ENCODE measurements around the gene DISP1.

Gene DISP1, protein sequence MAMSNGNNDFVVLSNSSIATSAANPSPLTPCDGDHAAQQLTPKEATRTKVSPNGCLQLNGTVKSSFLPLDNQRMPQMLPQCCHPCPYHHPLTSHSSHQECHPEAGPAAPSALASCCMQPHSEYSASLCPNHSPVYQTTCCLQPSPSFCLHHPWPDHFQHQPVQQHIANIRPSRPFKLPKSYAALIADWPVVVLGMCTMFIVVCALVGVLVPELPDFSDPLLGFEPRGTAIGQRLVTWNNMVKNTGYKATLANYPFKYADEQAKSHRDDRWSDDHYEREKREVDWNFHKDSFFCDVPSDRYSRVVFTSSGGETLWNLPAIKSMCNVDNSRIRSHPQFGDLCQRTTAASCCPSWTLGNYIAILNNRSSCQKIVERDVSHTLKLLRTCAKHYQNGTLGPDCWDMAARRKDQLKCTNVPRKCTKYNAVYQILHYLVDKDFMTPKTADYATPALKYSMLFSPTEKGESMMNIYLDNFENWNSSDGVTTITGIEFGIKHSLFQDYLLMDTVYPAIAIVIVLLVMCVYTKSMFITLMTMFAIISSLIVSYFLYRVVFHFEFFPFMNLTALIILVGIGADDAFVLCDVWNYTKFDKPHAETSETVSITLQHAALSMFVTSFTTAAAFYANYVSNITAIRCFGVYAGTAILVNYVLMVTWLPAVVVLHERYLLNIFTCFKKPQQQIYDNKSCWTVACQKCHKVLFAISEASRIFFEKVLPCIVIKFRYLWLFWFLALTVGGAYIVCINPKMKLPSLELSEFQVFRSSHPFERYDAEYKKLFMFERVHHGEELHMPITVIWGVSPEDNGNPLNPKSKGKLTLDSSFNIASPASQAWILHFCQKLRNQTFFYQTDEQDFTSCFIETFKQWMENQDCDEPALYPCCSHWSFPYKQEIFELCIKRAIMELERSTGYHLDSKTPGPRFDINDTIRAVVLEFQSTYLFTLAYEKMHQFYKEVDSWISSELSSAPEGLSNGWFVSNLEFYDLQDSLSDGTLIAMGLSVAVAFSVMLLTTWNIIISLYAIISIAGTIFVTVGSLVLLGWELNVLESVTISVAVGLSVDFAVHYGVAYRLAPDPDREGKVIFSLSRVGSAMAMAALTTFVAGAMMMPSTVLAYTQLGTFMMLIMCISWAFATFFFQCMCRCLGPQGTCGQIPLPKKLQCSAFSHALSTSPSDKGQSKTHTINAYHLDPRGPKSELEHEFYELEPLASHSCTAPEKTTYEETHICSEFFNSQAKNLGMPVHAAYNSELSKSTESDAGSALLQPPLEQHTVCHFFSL (N-terminal part only)

GRCh38 chr1:222814536-222815439 is at the start of gene DISP1:
Gene DISP1 (plus strand): TSS chr1:222815039. CDS start chr1:222942824, 127,785 bp downstream.
- peak; percentile 60 for DNase-seq (ENCODE audit: low read depth)

GRCh38 chr1:222767152-222767571 is 47.7 kb upstream of the DISP1 start:
- no peak for DNase-seq (ENCODE audit: low read depth)

DNA sequence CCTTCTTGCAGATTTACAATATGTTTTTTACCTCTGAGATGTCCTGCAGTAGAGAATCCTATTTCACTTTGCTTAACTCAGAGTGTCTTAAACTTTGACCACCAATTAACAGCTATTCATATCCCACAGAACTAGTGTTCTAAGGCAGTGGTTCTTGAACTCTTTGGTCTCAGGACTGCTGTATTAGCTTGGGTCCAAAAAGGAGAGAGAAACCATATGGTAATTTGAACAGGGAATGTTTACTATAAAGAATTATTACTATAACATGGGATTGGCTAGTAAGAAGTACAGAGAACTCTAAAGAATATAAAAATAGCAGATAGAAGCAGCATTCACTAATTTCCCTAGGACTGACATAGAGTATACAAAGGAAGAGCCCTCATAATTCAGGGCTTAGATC is 46.2 kb upstream of the DISP1 start:
- no peak for DNase-seq (ENCODE audit: low read depth)

- DNase-seq (ENCODE audit: low read depth) = no peak
Observed at GRCh38 chr1:222769181-222769580, 45.7 kb upstream of the DISP1 start.

DNA sequence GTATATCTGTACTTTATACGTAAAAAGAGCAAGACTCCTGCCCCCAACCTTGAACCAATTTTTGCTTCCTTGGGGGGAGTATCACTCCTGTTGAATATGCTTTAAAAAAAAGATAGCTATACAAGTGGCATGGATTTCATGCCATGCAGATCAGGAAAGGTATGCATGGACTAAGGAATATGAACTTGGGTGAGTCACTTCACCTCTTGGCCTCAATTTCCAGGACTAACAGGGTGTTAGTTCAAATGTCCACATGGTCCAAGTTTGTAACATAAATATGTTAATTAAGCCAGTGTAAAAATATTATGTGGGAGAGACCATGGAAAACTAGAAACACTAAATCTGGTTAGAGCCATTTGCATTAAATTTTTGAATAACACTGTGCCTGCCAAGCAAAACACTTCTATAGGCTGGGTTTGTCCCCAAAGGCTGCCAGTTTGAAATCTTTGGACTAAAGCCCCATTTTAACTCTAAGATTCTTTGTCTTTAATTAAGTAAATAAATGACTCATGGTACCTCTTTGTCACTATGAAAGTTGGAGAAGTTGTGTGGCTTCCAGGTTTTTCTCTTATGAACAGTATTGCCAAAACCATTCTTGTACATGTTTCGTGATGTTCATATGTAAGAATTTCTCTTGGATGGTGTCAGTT is 44.7 kb upstream of the DISP1 start:
- DNase-seq (ENCODE audit: low read depth) = no peak

- no peak for DNase-seq (ENCODE audit: low read depth)
Observed at GRCh38 chr1:222772996-222773379, 41.9 kb upstream of the DISP1 start.

DNA sequence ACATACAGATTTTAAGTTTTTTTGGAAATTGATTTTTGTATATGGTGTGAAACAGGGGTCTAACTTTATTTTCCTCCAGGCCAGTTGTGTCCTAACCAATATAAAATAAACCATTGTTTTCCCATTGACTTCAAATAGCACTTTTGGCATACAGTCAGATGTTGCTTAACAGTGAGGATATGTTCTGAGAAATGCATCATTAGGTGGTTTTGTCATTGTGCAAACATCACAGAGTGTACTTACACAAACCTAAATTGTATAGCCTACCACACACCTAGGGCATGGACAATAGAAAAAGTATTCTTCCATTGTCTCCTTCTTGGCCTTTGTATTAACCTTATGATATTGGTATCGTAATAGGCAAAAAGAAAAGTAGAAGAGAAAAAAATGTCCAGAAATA is 37.4 kb upstream of the DISP1 start:
- DNase-seq (ENCODE audit: low read depth) = no peak

DNA sequence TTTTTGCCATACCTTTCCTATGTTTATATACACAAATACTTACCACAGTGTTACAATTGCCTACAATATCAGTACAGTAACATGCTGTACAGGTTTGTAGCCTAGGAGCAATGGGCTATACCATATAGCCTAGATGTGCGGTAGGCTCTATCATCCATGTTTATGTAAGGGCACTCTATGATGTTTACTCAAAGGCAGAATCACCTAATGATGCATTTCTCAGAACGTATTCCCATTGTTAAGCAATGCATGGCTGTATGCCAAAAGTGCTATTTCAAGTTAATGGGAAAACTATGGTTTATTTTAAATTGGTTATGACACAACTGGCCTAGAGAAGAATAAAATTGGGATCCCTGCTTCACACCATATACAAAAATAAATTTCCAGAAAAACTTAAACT is 36.9 kb upstream of the DISP1 start:
- DNase-seq (ENCODE audit: low read depth) = no peak

DNA sequence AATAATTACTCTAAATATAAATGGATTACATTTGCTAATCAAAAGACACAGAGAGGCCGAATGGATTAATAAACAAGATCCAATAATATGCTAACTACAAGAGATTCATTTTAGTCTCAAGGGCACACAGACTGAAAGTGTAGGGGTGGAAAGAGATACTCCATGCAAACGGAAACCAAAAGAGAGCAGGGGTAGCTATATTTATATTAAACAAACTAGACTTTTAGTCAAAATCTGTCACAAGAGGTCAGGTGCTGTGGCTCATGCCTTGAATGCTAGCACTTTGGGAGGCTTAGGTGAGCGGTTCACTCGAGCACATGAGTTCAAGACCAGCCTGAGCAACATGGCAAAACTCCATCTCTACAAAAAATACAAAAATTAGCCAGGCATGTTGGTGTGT is 33.6 kb upstream of the DISP1 start:
- no peak for DNase-seq (ENCODE audit: low read depth)

DNA sequence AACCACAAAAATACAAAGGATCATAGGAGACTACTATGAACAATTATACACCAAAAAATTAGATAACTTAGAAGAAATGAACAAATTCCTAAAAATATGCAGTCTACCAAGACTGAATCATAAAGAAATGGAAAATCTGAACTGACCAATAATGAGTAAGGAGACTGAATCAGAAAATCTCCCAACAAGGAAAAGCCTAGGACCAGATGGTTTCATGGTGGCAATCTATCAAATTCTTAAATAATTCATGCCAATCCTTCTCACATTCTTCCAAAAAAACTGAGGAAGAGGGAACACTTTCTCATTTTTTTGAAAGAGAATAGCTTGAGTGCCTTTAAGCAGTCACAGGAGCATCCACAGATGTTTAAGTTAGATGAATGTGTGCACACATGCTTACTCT is 31.8 kb upstream of the DISP1 start:
- no peak for DNase-seq (ENCODE audit: low read depth)

DNA sequence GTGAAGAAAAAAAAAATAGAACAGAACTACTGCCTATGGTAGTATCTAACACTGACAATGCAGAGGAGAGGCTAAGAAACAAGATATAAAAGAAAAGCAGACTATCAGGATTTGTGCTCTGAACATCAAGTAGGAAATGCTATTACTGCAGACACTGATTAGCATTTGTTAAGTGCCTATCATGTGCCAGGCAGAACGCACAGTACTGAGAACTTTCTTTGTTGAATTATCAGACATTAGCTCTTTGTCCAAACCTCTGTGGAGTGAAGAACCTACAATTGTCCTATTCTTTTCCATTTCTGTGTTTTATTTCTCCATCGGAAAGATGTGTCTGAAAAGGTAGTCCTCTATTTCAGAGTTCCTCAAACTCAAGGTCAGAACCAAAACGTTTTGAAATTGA is 30.5 kb upstream of the DISP1 start:
- no peak for DNase-seq (ENCODE audit: low read depth)

DNA sequence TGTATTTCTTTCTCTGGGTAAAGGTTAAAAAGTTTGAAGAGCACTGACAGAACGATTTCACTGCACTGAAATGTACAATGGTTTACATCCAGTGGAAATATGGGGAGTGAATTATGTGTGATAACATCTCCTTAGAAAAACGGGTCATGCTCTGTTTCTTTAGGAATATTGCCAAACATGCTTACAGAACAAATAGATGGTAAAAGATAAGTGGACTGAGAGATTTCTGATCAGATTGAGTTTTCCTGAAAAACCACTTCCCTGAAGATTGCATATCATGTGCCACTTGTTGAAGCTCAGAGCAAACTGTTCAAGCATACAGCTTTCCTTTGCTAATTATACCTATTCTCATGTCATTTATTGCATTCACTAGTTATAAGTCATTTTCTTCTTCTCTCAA is 29.9 kb upstream of the DISP1 start:
- DNase-seq (ENCODE audit: low read depth) = no peak

- DNase-seq (ENCODE audit: low read depth) = no peak
Observed at GRCh38 chr1:222785529-222785928, 29.3 kb upstream of the DISP1 start.

GRCh38 chr1:222786121-222786520 is 28.7 kb upstream of the DISP1 start:
- DNase-seq (ENCODE audit: low read depth) = no peak

- DNase-seq (ENCODE audit: low read depth) = no peak
Observed at GRCh38 chr1:222787729-222788128, 27.1 kb upstream of the DISP1 start.

DNA sequence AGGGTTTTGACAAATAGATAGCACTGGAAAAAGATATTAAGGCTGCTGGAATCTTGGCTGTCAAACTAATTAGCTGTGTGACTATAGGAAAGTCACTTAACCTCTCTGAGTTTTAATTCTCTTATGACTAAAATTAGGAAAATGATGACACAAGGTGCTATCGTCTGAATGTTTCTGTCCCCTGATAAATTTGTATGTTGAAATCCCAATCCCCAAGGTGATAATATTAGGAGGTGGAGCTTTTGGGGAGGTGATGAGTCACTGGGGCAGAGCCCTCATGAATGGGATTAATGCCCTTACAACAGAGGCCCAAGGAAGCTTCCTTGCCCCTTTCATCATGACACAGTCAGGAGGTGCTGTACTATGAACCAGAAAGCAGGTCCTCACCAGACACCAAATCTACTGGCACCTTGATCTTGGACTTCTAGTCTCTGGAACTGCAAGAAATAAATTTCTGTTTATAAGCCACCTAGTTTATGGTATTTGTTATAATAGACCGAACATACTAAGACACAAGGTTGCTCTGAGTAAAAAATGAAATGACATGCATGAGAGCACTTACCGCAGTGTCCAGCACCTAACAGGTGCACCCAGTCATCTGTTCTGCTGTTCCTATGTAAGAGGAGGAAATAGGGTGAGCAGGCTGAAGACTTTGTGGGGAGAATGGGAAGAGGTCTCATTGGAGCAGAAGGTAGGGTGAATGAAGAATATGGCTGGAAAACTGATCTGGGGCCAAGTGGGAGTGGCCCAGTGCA is 26.3 kb upstream of the DISP1 start:
- DNase-seq (ENCODE audit: low read depth) = no peak

- no peak for DNase-seq (ENCODE audit: low read depth)
Observed at GRCh38 chr1:222790115-222790514, 24.7 kb upstream of the DISP1 start.

GRCh38 chr1:222790520-222790919 is 24.3 kb upstream of the DISP1 start:
- DNase-seq (ENCODE audit: low read depth) = no peak

DNA sequence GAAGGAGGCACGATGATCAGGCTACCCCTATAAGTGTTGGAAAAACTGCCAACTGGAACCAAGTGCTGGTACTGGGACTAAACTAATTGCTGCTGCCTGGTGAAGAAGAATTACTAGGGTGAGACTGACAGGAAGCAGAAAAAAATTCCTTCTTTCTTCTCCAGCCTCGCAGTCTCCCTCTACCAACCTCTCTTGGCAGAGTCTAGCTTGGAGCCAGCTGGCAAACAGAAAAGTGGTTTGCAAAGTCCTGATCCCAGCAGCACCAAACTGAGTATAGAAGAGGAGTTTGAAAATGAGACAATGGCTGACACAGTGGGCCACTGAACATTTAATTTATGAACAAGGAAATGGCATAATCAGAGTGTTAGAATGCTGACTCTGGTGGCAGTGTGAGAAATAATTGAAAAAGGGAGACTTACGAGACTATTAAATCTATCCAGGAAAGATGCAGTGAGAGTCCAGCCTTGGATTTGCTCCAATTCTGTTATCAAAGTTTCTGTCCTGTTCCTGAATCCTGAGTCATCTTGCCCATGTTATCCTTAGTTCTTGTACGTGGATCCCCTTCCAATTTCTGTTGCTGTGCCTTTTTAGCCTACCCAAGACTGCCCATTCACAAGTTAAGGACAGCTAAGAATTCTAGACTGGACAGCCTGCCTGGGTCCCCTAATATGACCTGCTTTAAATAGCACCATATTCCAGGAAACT is 23.7 kb upstream of the DISP1 start:
- no peak for DNase-seq (ENCODE audit: low read depth)
